ENCODE data around the gene SLC5A2.
A peak's percentile ranks its signal among the peaks of the same experiment; 100 is the strongest.

Gene SLC5A2

GRCh38 chr16:31472709-31473203 is 10.2 kb upstream of the SLC5A2 start:
- H3K4me3 ChIP-seq (ENCODE audit: low read length): no peak overlapping the region
- no peaks in the 10 kb centered on the region for H3K79me2 ChIP-seq (ENCODE audit: control insufficient read depth, low read length)
- peaks cover 11% of the 10 kb centered on the region for H3K4me1 ChIP-seq (ENCODE audit: control insufficient read depth, low read length)
- no peaks in the 10 kb centered on the region for H3K9me3 ChIP-seq (ENCODE audit: control insufficient read depth, insufficient read depth, low read length)
- TF ChIP-seq CTCF (IDR thresholded peaks at IDR 0.05; ENCODE audit: low read depth, low read length, poor library complexity, severe bottlenecking) (peak; percentile 11), EZH2phosphoT487 (IDR thresholded peaks at IDR 0.05; ENCODE audit: borderline replicate concordance, low read length) (no peak)
- no peak overlapping the region for H3K27ac ChIP-seq (ENCODE audit: low read depth, low read length)
- H3K9me2 ChIP-seq (replicated peaks; ENCODE audit: control insufficient read depth, low read length): no peaks in the 10 kb centered on the region
- H3K36me3 ChIP-seq (ENCODE audit: control insufficient read depth, low read length): no peaks in the 10 kb centered on the region
- no peaks in the 10 kb centered on the region for H4K20me1 ChIP-seq (ENCODE audit: control insufficient read depth, insufficient read depth, low read depth, low read length)
- H3K4me2 ChIP-seq (ENCODE audit: low read length): no peak overlapping the region
- peaks cover 5% of the 10 kb centered on the region for H3K27me3 ChIP-seq (ENCODE audit: control insufficient read depth, low read length)
- H3F3A ChIP-seq (ENCODE audit: control insufficient read depth, insufficient read depth): no peaks in the 10 kb centered on the region

- H3K9me2 ChIP-seq (replicated peaks; ENCODE audit: control insufficient read depth, low read length): no peaks in the 10 kb centered on the region
- no peaks in the 10 kb centered on the region for H3K36me3 ChIP-seq (ENCODE audit: control insufficient read depth, low read length)
- H3K79me2 ChIP-seq (ENCODE audit: control insufficient read depth, low read length): no peaks in the 10 kb centered on the region
- H3K4me1 ChIP-seq (ENCODE audit: control insufficient read depth, low read length): peaks cover 12% of the 10 kb centered on the region
- H3K4me2 ChIP-seq (ENCODE audit: low read length): no peak overlapping the region
- no peaks in the 10 kb centered on the region for H4K20me1 ChIP-seq (ENCODE audit: control insufficient read depth, insufficient read depth, low read depth, low read length)
- no peaks in the 10 kb centered on the region for H3K9me3 ChIP-seq (ENCODE audit: control insufficient read depth, insufficient read depth, low read length)
- no peaks in the 10 kb centered on the region for H3F3A ChIP-seq (ENCODE audit: control insufficient read depth, insufficient read depth)
- no peak for TF ChIP-seq EZH2phosphoT487 (IDR thresholded peaks at IDR 0.05; ENCODE audit: borderline replicate concordance, low read length)
- no peak for TF ChIP-seq CTCF (IDR thresholded peaks at IDR 0.05; ENCODE audit: low read depth, low read length, poor library complexity, severe bottlenecking)
- H3K27ac ChIP-seq (ENCODE audit: low read depth, low read length): no peak overlapping the region
- no peak overlapping the region for H3K4me3 ChIP-seq (ENCODE audit: low read length)
- peaks cover 8% of the 10 kb centered on the region for H3K27me3 ChIP-seq (ENCODE audit: control insufficient read depth, low read length)
Measured at GRCh38 chr16:31473264-31473984, 9.5 kb upstream of the SLC5A2 start.

GRCh38 chr16:31474173-31474714 is 8.7 kb upstream of the SLC5A2 start:
- Histone ChIP-seq H4K20me1 (ENCODE audit: control insufficient read depth, insufficient read depth, low read depth, low read length) (no peaks in the 10 kb centered on the region), H3K27me3 (ENCODE audit: control insufficient read depth, low read length) (peaks cover 12% of the 10 kb centered on the region), H3K4me3 (ENCODE audit: low read length) (no peak overlapping the region), H3K4me1 (ENCODE audit: control insufficient read depth, low read length) (peaks cover 12% of the 10 kb centered on the region), H3K9me3 (ENCODE audit: control insufficient read depth, insufficient read depth, low read length) (no peaks in the 10 kb centered on the region), H3K9me2 (replicated peaks; ENCODE audit: control insufficient read depth, low read length) (no peaks in the 10 kb centered on the region), H3K4me2 (ENCODE audit: low read length) (no peak overlapping the region), H3K79me2 (ENCODE audit: control insufficient read depth, low read length) (no peaks in the 10 kb centered on the region), H3K36me3 (ENCODE audit: control insufficient read depth, low read length) (no peaks in the 10 kb centered on the region), H3K27ac (ENCODE audit: low read depth, low read length) (no peak overlapping the region), H3F3A (ENCODE audit: control insufficient read depth, insufficient read depth) (no peaks in the 10 kb centered on the region)
- TF ChIP-seq CTCF (IDR thresholded peaks at IDR 0.05; ENCODE audit: low read depth, low read length, poor library complexity, severe bottlenecking) (no peak), EZH2phosphoT487 (IDR thresholded peaks at IDR 0.05; ENCODE audit: borderline replicate concordance, low read length) (no peak)
